Endothelial cell of umbilical vein (primary cell): Measurements from ENCODE around the gene SLC22A4. TPM values are rescaled to one million over a fixed set of nuclear protein-coding genes. Genes with fewer than 3 reads are reported as not detected.

Experiments used
- BruUV-seq: library from RNA; stranded (reverse); fragments of 400-500 nt; replicated peaks from 2 replicates; lab custom pipeline; 2021; lab: Mats Ljungman, UMichigan
- CTCF ChIA-PET: fragments of 300-600, 350-600 bp; sonication (Branson Sonifier 250); formaldehyde crosslinking; loops from one replicate; lab custom pipeline; 2021; ENCODE audit warnings: antibody characterized with exemption, inconsistent platforms; lab: Charles Lee
- POLR2A ChIA-PET: fragments of 300-600, 350-600 bp; sonication (Branson Sonifier 250); formaldehyde crosslinking; loops from one replicate; lab custom pipeline; 2021; ENCODE audit warnings: antibody characterized with exemption, inconsistent platforms; lab: Charles Lee
- DNase-seq: peaks from one replicate; pipeline ENCODE4 v3.0.0-alpha.2; 2011; ENCODE audit warnings: low read depth, low spot score
- FAIRE-seq: peaks from 2 replicates; lab custom pipeline; 2011; peaks lifted over from hg19 to GRCh38; lab: Jason Lieb, UNC
- H2AFZ ChIP-seq: 2 replicates; pipeline ENCODE4 v1.6.0; 2012; ENCODE audit warnings: low read depth, low read length, control low read depth, inconsistent platforms
- H3K27ac ChIP-seq: 2 replicates; pipeline ENCODE4 v1.5.1; 2011; ENCODE audit warnings: low read depth, mild to moderate bottlenecking, control low read depth, low read length, moderate library complexity; ENCODE audit not compliant: insufficient read depth
- H3K27me3 ChIP-seq, 2 experiments: 2 replicates each; pipeline versions ENCODE4 v1.6.0 to v1.6.1; 2011; ENCODE audit warnings: low read length in 2 of 2, mixed read lengths in 1 of 2; ENCODE audit not compliant: control insufficient read depth in 2 of 2, insufficient read depth in 2 of 2
- H3K36me3 ChIP-seq, 2 experiments: 2 replicates in 1 of 2; 3 replicates in 1 of 2; pipeline ENCODE4 v1.5.1; 2011; ENCODE audit warnings: low read length in 2 of 2, mild to moderate bottlenecking in 1 of 2, moderate library complexity in 1 of 2; ENCODE audit not compliant: control insufficient read depth in 2 of 2, insufficient read depth in 2 of 2; ENCODE audit errors: extremely low read depth in 1 of 2
- H3K4me1 ChIP-seq: 3 replicates; pipeline ENCODE4 v1.5.1; 2011; ENCODE audit warnings: mild to moderate bottlenecking, low read length; ENCODE audit not compliant: control insufficient read depth, insufficient read depth; ENCODE audit errors: extremely low read depth
- H3K4me2 ChIP-seq: 2 replicates; pipeline ENCODE4 v1.6.1; 2011; ENCODE audit warnings: low read length, control low read depth, mixed read lengths; ENCODE audit not compliant: insufficient read depth
- H3K4me3 ChIP-seq, 3 experiments: fragments of 200-600 bp in 1 of 3; sonication (generic), shearing (Covaris generic) in 1 of 3; replicated peaks in 1 of 3; 2 replicates each; pipeline ENCODE4 v1.5.1; 2011 to 2016; ENCODE audit warnings: control low read depth in 3 of 3, low read length in 3 of 3, mild to moderate bottlenecking in 2 of 3, inconsistent platforms in 1 of 3, low read depth in 1 of 3, moderate library complexity in 1 of 3; ENCODE audit not compliant: insufficient read depth in 1 of 3
- H3K79me2 ChIP-seq: 2 replicates; pipeline ENCODE4 v1.6.0; 2012; ENCODE audit warnings: low read length, inconsistent platforms; ENCODE audit not compliant: control insufficient read depth, insufficient read depth
- H3K9ac ChIP-seq: replicated peaks from 2 replicates; pipeline ENCODE3; 2011; ENCODE audit warnings: low read length, control low read depth; ENCODE audit not compliant: insufficient read depth; ENCODE audit errors: extremely low read depth
- H3K9me1 ChIP-seq: replicated peaks from 3 replicates; pipeline ENCODE4 v1.6.0; 2011; ENCODE audit warnings: mild to moderate bottlenecking, low read length; ENCODE audit not compliant: control insufficient read depth, insufficient read depth; ENCODE audit errors: extremely low read depth
- H3K9me3 ChIP-seq: replicated peaks from 2 replicates; pipeline ENCODE4 v1.5.1; 2012; ENCODE audit warnings: low read length, inconsistent platforms; ENCODE audit not compliant: control insufficient read depth, insufficient read depth
- H4K20me1 ChIP-seq: replicated peaks from 2 replicates; pipeline ENCODE3; 2011; ENCODE audit warnings: mild to moderate bottlenecking, low read length; ENCODE audit not compliant: control insufficient read depth, insufficient read depth; ENCODE audit errors: extremely low read depth
- EZH2 ChIP-seq: IDR thresholded peaks from 2 replicates; pipeline ENCODE4 v1.6.1; 2012; ENCODE audit warnings: borderline replicate concordance, low read depth, mild to moderate bottlenecking, moderate library complexity, low read length, inconsistent platforms; ENCODE audit not compliant: severe bottlenecking
- FOS ChIP-seq: IDR thresholded peaks from 2 replicates; pipeline ENCODE4 v1.6.1; 2011; ENCODE audit warnings: mild to moderate bottlenecking, low read length, moderate library complexity, borderline replicate concordance; ENCODE audit not compliant: insufficient read depth
- GATA2 ChIP-seq: IDR thresholded peaks from 2 replicates; pipeline ENCODE4 v1.7.0; 2011; ENCODE audit warnings: low read depth, mild to moderate bottlenecking, moderate library complexity, mixed read lengths, low read length; ENCODE audit not compliant: insufficient read length, insufficient read depth
- JUN ChIP-seq: IDR thresholded peaks from 2 replicates; pipeline ENCODE4 v1.6.1; 2011; ENCODE audit warnings: borderline replicate concordance, low read depth; ENCODE audit not compliant: insufficient read length, insufficient read depth
- MYC ChIP-seq: IDR thresholded peaks from one replicate; pipeline ENCODE4 v1.6.1; 2011; ENCODE audit warnings: mild to moderate bottlenecking, low read depth, low read length
- POLR2A ChIP-seq: IDR thresholded peaks from 2 replicates; pipeline ENCODE4 v1.6.1; 2012; ENCODE audit warnings: low read depth, mild to moderate bottlenecking, control low read depth, low read length
- POLR2AphosphoS5 ChIP-seq: IDR thresholded peaks from 2 replicates; pipeline ENCODE4 v1.6.1; 2012; ENCODE audit warnings: low read depth, mild to moderate bottlenecking, control low read depth, low read length, moderate library complexity; ENCODE audit not compliant: insufficient read depth
- dilution Hi-C: fragments of 300-500 bp; cut with MboI; formaldehyde crosslinking; loops from one replicate; pipeline ENCODE4 v1.15.0; 2019; ENCODE audit warnings: low sequenced_read_pairs; ENCODE audit not compliant: extremely low pct_ligation_motif_present
- intact Hi-C: fragments of 100-400 bp; cut with micrococcal nuclease; formaldehyde crosslinking; loops from one replicate; pipeline ENCODE4 v1.10.0; 2022
- polyA plus RNA-seq, 4 experiments: library from polyadenylated mRNA; depleted of rRNA in 3 of 4; stranded (reverse) in 3 of 4; unstranded in 1 of 4; fragments of >200 nt; gene quantifications; 2 replicates each; pipeline versions ENCODE4 v1.2.1 to v1.2.3, GENCODE V29; 2011 to 2012; ENCODE audit warnings: missing spikeins in 1 of 4
- total RNA-seq: library from RNA; stranded (reverse); gene quantifications from 2 replicates; pipeline ENCODE4 v1.2.3, GENCODE V29; 2021
- TF ChIP-seq, protein P1 (sequence below): IDR thresholded peaks from 2 replicates; pipeline ENCODE4 v1.6.1; 2011; ENCODE audit not compliant: insufficient read depth, insufficient read length
- TF ChIP-seq, protein P2 (sequence below), 2 donors: IDR thresholded peaks; 1 replicate in 1 of 2; 2 replicates in 1 of 2; pipeline ENCODE4 v1.5.1; 2011; ENCODE audit warnings: low read length in 2 of 2, mild to moderate bottlenecking in 2 of 2, moderate library complexity in 2 of 2, control low read depth in 1 of 2, inconsistent platforms in 1 of 2, low read depth in 1 of 2; ENCODE audit not compliant: insufficient read depth in 1 of 2; ENCODE audit errors: extremely low read depth in 1 of 2

The SLC22A4 gene
- total and polyA plus RNA-seq, 2 donors (not counting 3 experiments of a cell fraction or from before 2014, with no cell fraction given) = 4.9 to 6.9 TPM

DNA sequence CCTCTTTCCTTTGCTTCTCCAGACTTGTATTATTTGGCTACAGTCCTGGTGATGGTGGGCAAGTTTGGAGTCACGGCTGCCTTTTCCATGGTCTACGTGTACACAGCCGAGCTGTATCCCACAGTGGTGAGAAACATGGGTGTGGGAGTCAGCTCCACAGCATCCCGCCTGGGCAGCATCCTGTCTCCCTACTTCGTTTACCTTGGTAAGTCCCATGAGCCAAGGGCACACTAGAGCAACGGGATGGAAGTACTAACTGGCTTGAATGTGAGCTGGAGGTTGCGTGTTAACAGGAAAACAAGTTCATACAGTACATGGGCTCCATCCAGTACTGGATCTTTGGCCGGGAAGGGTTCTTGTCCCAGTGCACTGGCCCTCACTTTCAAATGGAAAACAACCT is 98.2 kb downstream of the SLC22A4 start:
- Histone ChIP-seq H3K27ac (no peak overlapping the region), H3K79me2 (no peaks in the 10 kb centered on the region), H3K4me3 (no peak overlapping the region), H3K4me1 (peaks cover 32% of the 10 kb centered on the region), H3K4me2 (no peak overlapping the region), H3K36me3 (no peaks in the 10 kb centered on the region), H2AFZ (no peak overlapping the region), H3K9me3 (no peaks in the 10 kb centered on the region), H3K9me1 (no peaks in the 10 kb centered on the region), H4K20me1 (no peaks in the 10 kb centered on the region), H3K9ac (no peak overlapping the region), H3K27me3 (no peaks in the 10 kb centered on the region)
- ChIA-PET CTCF (no interaction called here), POLR2A (no interaction called here)
- FAIRE-seq = no peak
- no TSS peak for BruUV-seq
- no peak for DNase-seq
- TF ChIP-seq POLR2AphosphoS5 (no peak), GATA2 (no peak), EZH2 (no peak), JUN (no peak), FOS (no peak), MYC (no peak), POLR2A (no peak)
- TF ChIP-seq, protein P1, sequence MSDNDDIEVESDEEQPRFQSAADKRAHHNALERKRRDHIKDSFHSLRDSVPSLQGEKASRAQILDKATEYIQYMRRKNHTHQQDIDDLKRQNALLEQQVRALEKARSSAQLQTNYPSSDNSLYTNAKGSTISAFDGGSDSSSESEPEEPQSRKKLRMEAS = no peak
- TF ChIP-seq, protein P2, sequence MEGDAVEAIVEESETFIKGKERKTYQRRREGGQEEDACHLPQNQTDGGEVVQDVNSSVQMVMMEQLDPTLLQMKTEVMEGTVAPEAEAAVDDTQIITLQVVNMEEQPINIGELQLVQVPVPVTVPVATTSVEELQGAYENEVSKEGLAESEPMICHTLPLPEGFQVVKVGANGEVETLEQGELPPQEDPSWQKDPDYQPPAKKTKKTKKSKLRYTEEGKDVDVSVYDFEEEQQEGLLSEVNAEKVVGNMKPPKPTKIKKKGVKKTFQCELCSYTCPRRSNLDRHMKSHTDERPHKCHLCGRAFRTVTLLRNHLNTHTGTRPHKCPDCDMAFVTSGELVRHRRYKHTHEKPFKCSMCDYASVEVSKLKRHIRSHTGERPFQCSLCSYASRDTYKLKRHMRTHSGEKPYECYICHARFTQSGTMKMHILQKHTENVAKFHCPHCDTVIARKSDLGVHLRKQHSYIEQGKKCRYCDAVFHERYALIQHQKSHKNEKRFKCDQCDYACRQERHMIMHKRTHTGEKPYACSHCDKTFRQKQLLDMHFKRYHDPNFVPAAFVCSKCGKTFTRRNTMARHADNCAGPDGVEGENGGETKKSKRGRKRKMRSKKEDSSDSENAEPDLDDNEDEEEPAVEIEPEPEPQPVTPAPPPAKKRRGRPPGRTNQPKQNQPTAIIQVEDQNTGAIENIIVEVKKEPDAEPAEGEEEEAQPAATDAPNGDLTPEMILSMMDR (IDR thresholded peaks at IDR 0.05; ENCODE audit: extremely low read depth in 1 of 2, insufficient read depth in 1 of 2, low read depth in 1 of 2, low read length in 2 of 2) = no peak
- intact Hi-C loops = no loop called here
- dilution Hi-C loops = no loop called here
